A549 (cell line): ENCODE results near the gene ANO10. TPM values are rescaled to one million over a fixed set of nuclear protein-coding genes. Genes with fewer than 3 reads are reported as not detected.

ENCODE experiments used
- ATAC-seq, 2 experiments: fragments of 200-7000 bp in 1 of 2; fragments of >200 bp in 1 of 2; cut with Nextera tagmentation in 1 of 2; cut with Tn5 transposase in 1 of 2; 3 replicates each; pipeline versions ENCODE4 v1.8.0 to v1.9.1; 2018 to 2020; ENCODE audit warnings: mild to moderate bottlenecking in 1 of 2, moderate library complexity in 1 of 2
- CTCF ChIA-PET: fragments of 300-600 bp; sonication (Branson Sonifier 250); formaldehyde crosslinking; extraction: SDS; loops from one replicate; lab custom pipeline; 2021; ENCODE audit warnings: antibody characterized with exemption, inconsistent platforms; lab: Yijun Ruan, JAX
- POLR2A ChIA-PET: fragments of 350-600 bp; formaldehyde crosslinking; extraction: SDS; loops from one replicate; lab custom pipeline; 2021; ENCODE audit warnings: antibody characterized with exemption, inconsistent platforms; lab: Yijun Ruan, JAX
- DNase-seq, 2 experiments: peaks; one replicate each; pipeline versions ENCODE4 v3.0.0 to v3.0.0-alpha.2; 2011 to 2016; ENCODE audit warnings: low read depth in 1 of 2, low spot score in 1 of 2
- FAIRE-seq: peaks from 2 replicates; lab custom pipeline; 2011; peaks lifted over from hg19 to GRCh38; lab: Jason Lieb, UNC
- H3K27ac ChIP-seq, 2 experiments: fragments of >200 bp; sonication (Bioruptor Twin); formaldehyde crosslinking; 3 replicates each; pipeline ENCODE4 v1.5.1; 2016 to 2017
- H3K4me1 ChIP-seq: fragments of >200 bp; sonication (Bioruptor Twin); formaldehyde crosslinking; 3 replicates; pipeline ENCODE4 v1.6.1; 2016
- H3K4me2 ChIP-seq: fragments of >200 bp; sonication (Bioruptor Twin); formaldehyde crosslinking; 3 replicates; pipeline ENCODE4 v1.6.1; 2016
- H3K4me3 ChIP-seq: fragments of >200 bp; sonication (Bioruptor Twin); formaldehyde crosslinking; 3 replicates; pipeline ENCODE4 v1.5.1; 2016
- H3K9me3 ChIP-seq: fragments of >200 bp; sonication (Bioruptor Twin); formaldehyde crosslinking; 3 replicates; pipeline ENCODE4 v1.6.1; 2016
- CBX2 ChIP-seq: fragments of 200-600 bp; sonication (generic); IDR thresholded peaks from 2 replicates; pipeline ENCODE4 v1.6.1; 2016; ENCODE audit warnings: low read depth, mild to moderate bottlenecking, borderline replicate concordance
- CHD2 ChIP-seq: fragments of 150-350 bp; IDR thresholded peaks from 2 replicates; pipeline ENCODE4 v1.6.1; 2014; ENCODE audit warnings: low read length; ENCODE audit not compliant: partially characterized antibody
- CHD4 ChIP-seq: fragments of 200-600 bp; sonication (generic); IDR thresholded peaks from 2 replicates; pipeline ENCODE4 v1.6.1; 2016; ENCODE audit warnings: antibody characterized with exemption, mild to moderate bottlenecking, borderline replicate concordance
- CTCF ChIP-seq: fragments of >200 bp; sonication (Bioruptor Twin); formaldehyde crosslinking; IDR thresholded peaks from 3 replicates; pipeline ENCODE4 v1.5.1; 2016
- E2F6 ChIP-seq: IDR thresholded peaks from 2 replicates; pipeline ENCODE4 v1.6.1; 2012; ENCODE audit warnings: low read depth, borderline replicate concordance
- ESRRA ChIP-seq: fragments of 150-350 bp; IDR thresholded peaks from 2 replicates; pipeline ENCODE4 v1.6.1; 2014; ENCODE audit warnings: mild to moderate bottlenecking, low read length, borderline replicate concordance
- HMGXB4 ChIP-seq: fragments of 250-450 bp; sonication (Bioruptor Pico); IDR thresholded peaks from 2 replicates; pipeline ENCODE4 v1.5.0; 2021; ENCODE audit warnings: mild to moderate bottlenecking, moderate library complexity, borderline replicate concordance
- HOXB5 ChIP-seq: fragments of 250-450 bp; sonication (Bioruptor Pico); IDR thresholded peaks from 2 replicates; pipeline ENCODE4 v1.5.0; 2020; ENCODE audit warnings: mild to moderate bottlenecking, moderate library complexity
- MYC ChIP-seq: IDR thresholded peaks from 2 replicates; pipeline ENCODE4 v1.6.1; 2012; ENCODE audit warnings: mild to moderate bottlenecking, inconsistent platforms, low read length, improper control_type of control experiment, borderline replicate concordance
- PHF8 ChIP-seq: fragments of 200-600 bp; sonication (generic); IDR thresholded peaks from 2 replicates; pipeline ENCODE4 v1.6.1; 2016; ENCODE audit warnings: low read depth, mild to moderate bottlenecking, antibody characterized with exemption, moderate library complexity, borderline replicate concordance
- POLR2AphosphoS2 ChIP-seq: conservative IDR thresholded peaks from 2 replicates; pipeline ENCODE4 v1.6.1; 2012; ENCODE audit warnings: low read length, improper control_type of control experiment, inconsistent platforms
- RAD21 ChIP-seq, 2 experiments: fragments of >200 bp in 1 of 2; sonication (Bioruptor Twin) in 1 of 2; formaldehyde crosslinking in 1 of 2; IDR thresholded peaks in 1 of 2; conservative IDR thresholded peaks in 1 of 2; 2 replicates in 1 of 2; 3 replicates in 1 of 2; pipeline ENCODE4 v1.6.1; 2012 to 2018; ENCODE audit warnings: inconsistent platforms in 1 of 2
- RCOR1 ChIP-seq: fragments of 150-350 bp; IDR thresholded peaks from 2 replicates; pipeline ENCODE4 v1.6.1; 2014; ENCODE audit warnings: antibody characterized with exemption, low read length, low read depth
- REST ChIP-seq: fragments of 200-600 bp; sonication (generic); IDR thresholded peaks from 2 replicates; pipeline ENCODE4 v1.6.1; 2016; ENCODE audit warnings: antibody characterized with exemption, mild to moderate bottlenecking, moderate library complexity
- RNF2 ChIP-seq: fragments of 200-600 bp; sonication (generic); IDR thresholded peaks from 2 replicates; pipeline ENCODE4 v1.6.1; 2016; ENCODE audit warnings: low read depth, mild to moderate bottlenecking, antibody characterized with exemption, moderate library complexity, borderline replicate concordance
- SMC3 ChIP-seq: fragments of >200 bp; sonication (Bioruptor Twin); formaldehyde crosslinking; IDR thresholded peaks from 3 replicates; pipeline ENCODE4 v1.6.1; 2018; ENCODE audit warnings: inconsistent platforms
- TP53 ChIP-seq: fragments of 250-450 bp; sonication (Bioruptor Pico); IDR thresholded peaks from 2 replicates; pipeline ENCODE4 v1.5.0; 2021; ENCODE audit warnings: mild to moderate bottlenecking, moderate library complexity
- ZFP36 ChIP-seq: fragments of 450-650 bp; IDR thresholded peaks from 2 replicates; pipeline ENCODE4 v1.6.1; 2014; ENCODE audit warnings: borderline replicate concordance; ENCODE audit not compliant: partially characterized antibody
- ZSCAN20 ChIP-seq: fragments of 250-450 bp; sonication (Bioruptor Pico); IDR thresholded peaks from 2 replicates; pipeline ENCODE4 v1.8.0; 2022; ENCODE audit warnings: mild to moderate bottlenecking, moderate library complexity
- WGBS: methylation state at CpG from one replicate; pipeline ENCODE4 v1.1.6; 2017; ENCODE audit errors: missing lambda C conversion rate; 5-methylcytosine and 5-hydroxymethylcytosine counted together
- polyA plus RNA-seq, 4 experiments: library from polyadenylated mRNA; depleted of rRNA in 3 of 4; stranded (reverse); fragments of >200 nt; fragmentation: RNase III in 1 of 4; extraction: RNeasy Plus Mini Kit Qiagen cat#74134 plus additional on column Dnase treatment in 1 of 4; gene quantifications; 2 replicates in 3 of 4; 3 replicates in 1 of 4; pipeline ENCODE4 v1.2.3, GENCODE V29; 2011 to 2017

Gene ANO10
- polyA plus RNA-seq, 2 of the 4 experiments (the other 2 are of a cell fraction) = 20.0 to 22.8 TPM

- TF ChIP-seq CHD2 (no peak), TP53 (no peak), ESRRA (no peak), RCOR1 (no peak), ZSCAN20 (CRISPR knock-in tag) (no peak), RNF2 (no peak)
- TF ChIP-seq, all 56 proteins: peak for 0
Measured at GRCh38 chr3:43388915-43389314, 232.9 kb downstream of the ANO10 start (continued).

GRCh38 chr3:43388175-43388574, 233.6 kb downstream of the ANO10 start:
- H3K9me3 ChIP-seq = no peaks in the 10 kb centered on the region
- H3K4me2 ChIP-seq = no peak overlapping the region
- WGBS = 87% methylated on average over 5 of the region's 5 CpGs
- no peaks in the 10 kb centered on the region for H3K4me1 ChIP-seq
- DNase-seq (no peak), ATAC-seq (no peak), FAIRE-seq (no peak)
- ChIA-PET CTCF (no interaction called here), POLR2A (no interaction called here)
- H3K4me3 ChIP-seq = no peak overlapping the region
- TF ChIP-seq HOXB5 = no peak
- no peak overlapping the region for H3K27ac ChIP-seq

GRCh38 chr3:43379343-43379742, 242.5 kb downstream of the ANO10 start:
- TF ChIP-seq ZFP36 (no peak), E2F6 (no peak), ESRRA (no peak), POLR2AphosphoS2 (no peak), HMGXB4 (CRISPR knock-in tag) (no peak)
- TF ChIP-seq, all 56 proteins: peak for 0
- no peak for FAIRE-seq
- no peak for DNase-seq
- WGBS = 83% methylated on average over 2 of the region's 3 CpGs
- no peak overlapping the region for H3K27ac ChIP-seq
- ChIA-PET POLR2A (no interaction called here), CTCF (no interaction called here)
- no peak overlapping the region for H3K4me3 ChIP-seq
- no peak for ATAC-seq
- no peaks in the 10 kb centered on the region for H3K9me3 ChIP-seq
- H3K4me1 ChIP-seq = no peaks in the 10 kb centered on the region
- no peak overlapping the region for H3K4me2 ChIP-seq

- peak; percentile 35 to 39 for DNase-seq
- no peak overlapping the region for H3K27ac ChIP-seq
- H3K4me2 ChIP-seq = no peak overlapping the region
- H3K9me3 ChIP-seq = no peaks in the 10 kb centered on the region
- ChIA-PET CTCF (no interaction called here), POLR2A (no interaction called here)
- WGBS = 94% methylated on average over 2 of the region's 2 CpGs
- peak in 1 of 2 experiments; percentile 79; a peak in 3 of 6 replicates for ATAC-seq
- TF ChIP-seq REST (no peak), PHF8 (no peak), CHD4 (no peak), RAD21 (conservative IDR thresholded peaks at IDR 0.05 in 1 of 2, IDR thresholded peaks at IDR 0.05 in 1 of 2) (peak; percentile 31 to 44; a peak in 3 of 5 replicates), CTCF (peak; percentile 36), SMC3 (peak; percentile 40; the same call in 1 of the 3 replicates), MYC (no peak), CBX2 (no peak), ZSCAN20 (CRISPR knock-in tag) (no peak)
- H3K4me3 ChIP-seq = no peak overlapping the region
- no peaks in the 10 kb centered on the region for H3K4me1 ChIP-seq
- FAIRE-seq = no peak
Measured at GRCh38 chr3:43378066-43378935, 243.5 kb downstream of the ANO10 start.
